Measurements from ENCODE around the gene SACS. TPM values are rescaled to one million over a fixed set of nuclear protein-coding genes. Genes with fewer than 3 reads are reported as not detected.

The SACS gene
- total RNA-seq, 1 donor from 2014 or later = 7.0 TPM

- Histone ChIP-seq H3K27ac (no peak overlapping the region), H3K4me3 (no peak overlapping the region), H3K27me3 (no peaks in the 10 kb centered on the region), H3K9me3 (no peaks in the 10 kb centered on the region), H3K36me3 (no peaks in the 10 kb centered on the region), H3K4me1 (no peaks in the 10 kb centered on the region)
- no peak for TF ChIP-seq CTCF (IDR thresholded peaks at IDR 0.05)
- no peak for ATAC-seq
- intact Hi-C loops (cut with DNase I) = no loop called here
- no peak for DNase-seq
Measured at GRCh38 chr13:23470790-23471614, 37.5 kb upstream of the SACS start.

- no peaks in the 10 kb centered on the region for H3K9me3 ChIP-seq
- TF ChIP-seq CTCF (IDR thresholded peaks at IDR 0.05) = no peak
- H3K4me3 ChIP-seq = no peak overlapping the region
- ATAC-seq (no peak), DNase-seq (no peak)
- H3K27me3 ChIP-seq = no peaks in the 10 kb centered on the region
- H3K4me1 ChIP-seq = no peaks in the 10 kb centered on the region
- H3K36me3 ChIP-seq = no peaks in the 10 kb centered on the region
- no peak overlapping the region for H3K27ac ChIP-seq
- intact Hi-C loops (cut with DNase I) = loop anchor here (10.0 kb wide), 1 partner anchor 405 kb away; no protein-coding TSS in a partner anchor
Measured at GRCh38 chr13:23469951-23470421, 36.5 kb upstream of the SACS start.

GRCh38 chr13:23468811-23469210 is 35.3 kb upstream of the SACS start:
- intact Hi-C loops (cut with DNase I) = loop anchor here (10.0 kb wide), 1 partner anchor 406 kb away; no protein-coding TSS in a partner anchor
- TF ChIP-seq CTCF (IDR thresholded peaks at IDR 0.05) = no peak
- H3K9me3 ChIP-seq = no peaks in the 10 kb centered on the region
- H3K27me3 ChIP-seq = no peaks in the 10 kb centered on the region
- no peak overlapping the region for H3K27ac ChIP-seq
- no peaks in the 10 kb centered on the region for H3K4me1 ChIP-seq
- H3K36me3 ChIP-seq = no peaks in the 10 kb centered on the region
- ATAC-seq = no peak
- DNase-seq = no peak
- no peak overlapping the region for H3K4me3 ChIP-seq

GRCh38 chr13:23467932-23468278 is 34.4 kb upstream of the SACS start:
- ATAC-seq (no peak), DNase-seq (no peak)
- no peak overlapping the region for H3K4me3 ChIP-seq
- H3K27ac ChIP-seq = no peak overlapping the region
- no peaks in the 10 kb centered on the region for H3K4me1 ChIP-seq
- intact Hi-C loops (cut with DNase I) = loop anchor here (10.0 kb wide), 1 partner anchor 407 kb away; no protein-coding TSS in a partner anchor
- TF ChIP-seq CTCF (IDR thresholded peaks at IDR 0.05) = no peak
- no peaks in the 10 kb centered on the region for H3K9me3 ChIP-seq
- H3K27me3 ChIP-seq = no peaks in the 10 kb centered on the region
- H3K36me3 ChIP-seq = no peaks in the 10 kb centered on the region

- DNase-seq = no peak
- no peak for TF ChIP-seq CTCF (IDR thresholded peaks at IDR 0.05)
- no peak overlapping the region for H3K4me3 ChIP-seq
- intact Hi-C loops (cut with DNase I) = loop anchor here (10.0 kb wide), 1 partner anchor 408 kb away; no protein-coding TSS in a partner anchor
- no peak for ATAC-seq
- no peaks in the 10 kb centered on the region for H3K9me3 ChIP-seq
- no peaks in the 10 kb centered on the region for H3K36me3 ChIP-seq
- H3K4me1 ChIP-seq = no peaks in the 10 kb centered on the region
- H3K27ac ChIP-seq = no peak overlapping the region
- H3K27me3 ChIP-seq = no peaks in the 10 kb centered on the region
Measured at GRCh38 chr13:23467048-23467931, 33.8 kb upstream of the SACS start.
